HFFc6 (cell line): Measurements from ENCODE around the gene IRGC. TPM values are rescaled to one million over a fixed set of nuclear protein-coding genes. Genes with fewer than 3 reads are reported as not detected.
A peak's percentile ranks its signal among the peaks of the same experiment; 100 is the strongest.

Source experiments
- DNase-seq: peaks from one replicate; pipeline ENCODE4 v3.0.0-alpha.2; 2018
- H3K27ac Mint-ChIP-seq: 2 replicates; pipeline ENCODE4 v1.8.0; 2020; ENCODE audit warnings: mild to moderate bottlenecking, mixed read lengths
- H3K27me3 Mint-ChIP-seq: 2 replicates; pipeline ENCODE4 v1.8.0; 2021; ENCODE audit warnings: mild to moderate bottlenecking, moderate library complexity, mixed read lengths; ENCODE audit not compliant: insufficient read depth
- H3K36me3 Mint-ChIP-seq: 2 replicates; pipeline ENCODE4 v1.8.0; 2021; ENCODE audit warnings: low read depth, mixed read lengths
- H3K4me1 Mint-ChIP-seq: 2 replicates; pipeline ENCODE4 v1.8.0; 2020; ENCODE audit warnings: low read depth, mixed read lengths
- H3K4me3 Mint-ChIP-seq: 2 replicates; pipeline ENCODE4 v1.8.0; 2020; ENCODE audit warnings: mild to moderate bottlenecking, moderate library complexity, mixed read lengths
- H3K9me3 Mint-ChIP-seq: 2 replicates; pipeline ENCODE4 v1.8.0; 2020; ENCODE audit warnings: mild to moderate bottlenecking, mixed read lengths
- CTCF ChIP-seq: fragments of 200-600 bp; sonication (generic); IDR thresholded peaks from 2 replicates; pipeline ENCODE4 v1.5.0; 2021; ENCODE audit warnings: antibody characterized with exemption, mild to moderate bottlenecking
- total RNA-seq, 6 experiments: library from RNA; stranded (reverse); fragmentation: NEBNext Ultra II Directional; extraction: Animal tissue kit (Norgen Biotek cat#: 25700); gene quantifications; 2 replicates in 1 of 6; 3 replicates in 5 of 6; pipeline ENCODE4 v1.2.3, GENCODE V29; 2021

Gene IRGC
- total RNA-seq, 6 experiments from 2014 or later = not detected

- DNase-seq = no peak
- H3K27ac Mint-ChIP-seq = no peak overlapping the region
- TF ChIP-seq CTCF = no peak
- no peaks in the 10 kb centered on the region for H3K9me3 Mint-ChIP-seq
- H3K36me3 Mint-ChIP-seq = no peaks in the 10 kb centered on the region
- H3K4me3 Mint-ChIP-seq = no peak overlapping the region
- no peaks in the 10 kb centered on the region for H3K4me1 Mint-ChIP-seq
- H3K27me3 Mint-ChIP-seq = peaks cover 6% of the 10 kb centered on the region
These were observed 4.0 kb downstream of the IRGC start for GRCh38 chr19:43719918-43720317.

GRCh38 chr19:43720936-43721335 is 5.1 kb downstream of the IRGC start:
- DNase-seq = no peak
- no peaks in the 10 kb centered on the region for H3K36me3 Mint-ChIP-seq
- no peaks in the 10 kb centered on the region for H3K9me3 Mint-ChIP-seq
- H3K4me3 Mint-ChIP-seq = no peak overlapping the region
- no peak overlapping the region for H3K27ac Mint-ChIP-seq
- peaks cover 6% of the 10 kb centered on the region for H3K27me3 Mint-ChIP-seq
- H3K4me1 Mint-ChIP-seq = no peaks in the 10 kb centered on the region
- no peak for TF ChIP-seq CTCF

GRCh38 chr19:43721469-43722048 is 5.7 kb downstream of the IRGC start:
- H3K27ac Mint-ChIP-seq = no peak overlapping the region
- no peaks in the 10 kb centered on the region for H3K36me3 Mint-ChIP-seq

DNA sequence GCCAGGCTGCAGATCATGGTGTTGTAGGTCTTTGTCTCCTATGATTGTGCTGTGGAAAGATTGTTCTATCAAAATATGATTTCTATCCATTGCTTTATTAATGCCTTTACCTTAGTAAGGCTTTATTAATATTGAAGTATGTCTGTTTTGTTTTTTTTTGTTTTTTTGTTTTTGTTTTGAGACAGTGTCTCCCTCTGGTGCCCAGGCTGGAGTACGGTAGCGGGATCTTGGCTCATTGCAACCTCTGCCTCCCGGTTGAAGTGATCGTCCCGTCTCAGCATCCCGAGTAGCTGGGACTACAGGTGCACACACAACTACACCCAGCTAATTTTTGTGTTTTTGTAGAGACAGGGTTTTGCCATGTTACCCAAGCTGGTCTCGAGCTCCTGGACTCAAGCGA is 7.7 kb downstream of the IRGC start:
- H3K27ac Mint-ChIP-seq = no peak overlapping the region
- DNase-seq = no peak
- H3K27me3 Mint-ChIP-seq = peaks cover 6% of the 10 kb centered on the region
- peaks cover 6% of the 10 kb centered on the region; the same call in 1 of the 2 replicates for H3K36me3 Mint-ChIP-seq
- peak; percentile 70 for TF ChIP-seq CTCF
- no peaks in the 10 kb centered on the region for H3K4me1 Mint-ChIP-seq
- no peak overlapping the region for H3K4me3 Mint-ChIP-seq
- H3K9me3 Mint-ChIP-seq = no peaks in the 10 kb centered on the region

More at GRCh38 chr19:43721469-43722048, 5.7 kb downstream of the IRGC start:
- Mint-ChIP-seq H3K4me3 (no peak overlapping the region), H3K4me1 (no peaks in the 10 kb centered on the region), H3K27me3 (peaks cover 6% of the 10 kb centered on the region), H3K9me3 (no peaks in the 10 kb centered on the region)
- no peak for TF ChIP-seq CTCF
- no peak for DNase-seq

DNA sequence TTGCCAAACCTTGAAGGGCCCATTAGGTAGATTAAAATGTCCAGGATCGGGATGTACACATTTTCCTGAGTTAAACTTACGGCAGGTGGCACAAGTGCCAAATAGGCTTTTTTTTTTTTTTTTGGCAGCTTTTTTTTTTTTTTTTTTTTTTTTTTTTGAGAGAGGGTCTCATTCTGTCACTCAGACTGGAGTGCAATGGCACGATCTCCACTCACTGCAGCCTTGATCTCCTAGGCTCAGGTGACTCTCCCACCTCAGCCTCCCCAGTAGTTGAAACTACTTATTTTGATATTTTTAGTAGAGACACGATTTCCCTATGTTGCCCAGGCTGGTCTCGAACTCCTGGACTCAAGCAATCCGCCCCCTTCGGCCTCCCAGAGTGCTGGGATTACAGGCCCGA is 9.0 kb downstream of the IRGC start:
- Mint-ChIP-seq H3K36me3 (peaks cover 9% of the 10 kb centered on the region; the same call in 1 of the 2 replicates), H3K27ac (no peak overlapping the region), H3K9me3 (no peaks in the 10 kb centered on the region), H3K4me1 (no peaks in the 10 kb centered on the region), H3K4me3 (no peak overlapping the region), H3K27me3 (peaks cover 6% of the 10 kb centered on the region)
- no peak for DNase-seq
- no peak for TF ChIP-seq CTCF
